ENCODE measurements around the gene ARHGEF16.

Gene ARHGEF16

DNA sequence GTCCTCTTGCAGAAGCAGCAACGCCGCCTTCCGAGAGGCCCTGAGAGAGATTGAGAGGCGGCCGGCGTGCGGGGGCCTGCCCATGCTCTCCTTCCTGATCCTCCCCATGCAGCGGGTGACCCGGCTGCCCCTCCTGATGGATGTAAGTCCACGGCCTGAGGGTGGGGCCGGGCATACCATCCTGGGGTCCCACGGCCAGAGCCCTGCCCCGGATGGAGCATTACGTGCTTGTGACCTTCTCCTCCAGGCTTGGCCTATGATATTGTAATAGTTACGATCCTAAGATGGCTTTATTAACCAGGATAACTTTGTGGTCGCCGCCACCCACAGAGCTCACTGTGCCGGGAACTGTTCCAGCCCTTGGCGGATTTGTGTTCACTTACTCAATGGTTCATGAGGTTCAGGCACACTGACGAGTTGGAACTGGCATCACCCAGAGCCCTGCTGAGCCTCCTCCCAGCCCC, 18.9 kb downstream of the ARHGEF16 start:
- no peak overlapping the region for H3K4me3 ChIP-seq (ENCODE audit: low read depth, low read length)
- no peak for TF ChIP-seq CTCF (conservative IDR thresholded peaks at IDR 0.05; ENCODE audit: low read depth, low read length)
- peak; percentile 95 for DNase-seq (ENCODE audit: low read depth)

GRCh38 chr1:3474016-3474415, 19.6 kb downstream of the ARHGEF16 start:
- no peak overlapping the region for H3K4me3 ChIP-seq (ENCODE audit: low read depth, low read length)
- TF ChIP-seq CTCF (conservative IDR thresholded peaks at IDR 0.05; ENCODE audit: low read depth, low read length) = no peak
- DNase-seq (ENCODE audit: low read depth) = no peak

DNA sequence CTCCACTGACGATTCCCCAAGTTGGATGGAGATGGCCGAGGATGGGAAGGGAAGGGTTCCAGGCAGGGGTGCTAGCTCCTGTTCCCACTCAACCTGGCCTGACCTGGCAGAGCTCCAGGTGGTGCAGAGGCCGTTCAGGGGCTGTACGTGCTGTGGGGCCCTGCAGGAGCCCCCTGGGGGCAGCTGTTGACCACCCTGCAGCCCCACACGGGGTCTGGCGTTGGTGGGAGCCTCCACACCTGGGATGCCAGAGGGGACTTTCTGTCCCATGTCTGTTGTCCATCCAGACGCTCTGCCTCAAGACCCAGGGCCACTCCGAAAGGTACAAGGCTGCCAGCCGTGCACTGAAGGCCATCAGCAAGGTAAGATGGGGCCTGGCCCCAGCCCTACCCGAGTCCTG, 20.0 kb downstream of the ARHGEF16 start:
- no peak for DNase-seq (ENCODE audit: low read depth)
- no peak for TF ChIP-seq CTCF (conservative IDR thresholded peaks at IDR 0.05; ENCODE audit: low read depth, low read length)
- no peak overlapping the region for H3K4me3 ChIP-seq (ENCODE audit: low read depth, low read length)

GRCh38 chr1:3475839-3476573, 21.5 kb downstream of the ARHGEF16 start:
- H3K4me3 ChIP-seq (ENCODE audit: low read depth, low read length) = no peak overlapping the region
- TF ChIP-seq CTCF (conservative IDR thresholded peaks at IDR 0.05; ENCODE audit: low read depth, low read length) = no peak
- no peak for DNase-seq (ENCODE audit: low read depth)

GRCh38 chr1:3476666-3477065, 22.2 kb downstream of the ARHGEF16 start:
- H3K4me3 ChIP-seq (ENCODE audit: low read depth, low read length) = no peak overlapping the region
- DNase-seq (ENCODE audit: low read depth) = no peak
- TF ChIP-seq CTCF (conservative IDR thresholded peaks at IDR 0.05; ENCODE audit: low read depth, low read length) = no peak

DNA sequence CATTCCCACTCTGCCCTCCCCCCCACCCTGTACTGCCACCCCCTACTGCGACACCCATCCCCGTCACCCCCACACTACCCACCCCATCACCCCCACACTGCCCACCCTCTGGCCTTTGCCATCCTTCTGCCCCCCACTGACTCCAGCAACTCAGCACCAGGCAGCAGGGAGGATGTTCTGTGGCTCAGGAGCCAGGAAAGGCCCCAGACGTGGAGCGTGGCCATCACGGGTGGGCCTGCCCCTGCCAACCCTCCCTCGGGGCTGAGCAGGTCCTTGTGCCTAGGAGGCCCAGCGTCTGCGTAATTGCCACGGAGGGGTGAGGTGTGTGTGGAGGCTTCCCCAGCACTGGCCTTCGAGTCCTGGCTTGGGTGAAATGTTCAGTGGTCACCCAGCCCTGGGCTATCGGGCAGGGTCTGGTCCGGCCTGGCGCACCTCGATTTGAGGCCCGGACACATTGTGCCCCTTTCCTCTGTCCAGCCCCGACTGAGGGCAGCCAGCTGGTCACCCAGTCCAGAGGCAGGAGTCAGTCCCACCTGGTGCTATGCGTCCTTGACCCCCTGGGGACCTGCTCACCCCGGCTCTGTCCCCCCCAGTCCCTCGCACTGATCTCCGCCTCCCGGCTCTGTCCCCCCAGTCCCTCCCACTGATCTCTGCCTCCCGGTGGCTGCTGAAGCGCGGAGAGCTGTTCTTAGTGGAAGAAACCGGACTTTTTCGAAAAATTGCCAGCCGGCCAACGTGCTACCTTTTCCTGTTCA, 23.0 kb downstream of the ARHGEF16 start:
- TF ChIP-seq CTCF (conservative IDR thresholded peaks at IDR 0.05; ENCODE audit: low read depth, low read length) = no peak
- no peak for DNase-seq (ENCODE audit: low read depth)
- no peak overlapping the region for H3K4me3 ChIP-seq (ENCODE audit: low read depth, low read length)

Measured in choroid plexus epithelial cell (primary cell).